Cardiac fibroblast (primary cell): Measurements from ENCODE around the gene PATJ.

ENCODE experiments used
- DNase-seq, 2 donors: peaks; one replicate each; pipeline versions ENCODE4 v3.0.0 to v3.0.0-alpha.2; 2010; ENCODE audit warnings: low read depth in 2 of 2
- H3K4me3 ChIP-seq, 2 donors: replicated peaks in 1 of 2; 1 replicate in 1 of 2; 2 replicates in 1 of 2; pipeline ENCODE4 v1.5.1; 2011; ENCODE audit warnings: low read depth in 2 of 2, low read length in 2 of 2, mild to moderate bottlenecking in 2 of 2, moderate library complexity in 1 of 2
- CTCF ChIP-seq: IDR thresholded peaks from one replicate; pipeline ENCODE4 v1.5.1; 2011; ENCODE audit warnings: low read depth, mild to moderate bottlenecking, low read length, inconsistent platforms

PATJ gene

GRCh38 chr1:61904354-61904753 lies 162.1 kb downstream of the PATJ start:
- DNase-seq = peak in 1 of 2 donors; percentile 7
- H3K4me3 ChIP-seq = no peak overlapping the region
- TF ChIP-seq CTCF = no peak

- TF ChIP-seq CTCF = no peak
- H3K4me3 ChIP-seq = no peak overlapping the region
- no peak for DNase-seq
These were observed 164.8 kb downstream of the PATJ start for GRCh38 chr1:61907102-61907501.

- no peak for TF ChIP-seq CTCF
- no peak overlapping the region for H3K4me3 ChIP-seq
- no peak for DNase-seq
These were observed 167.8 kb downstream of the PATJ start for GRCh38 chr1:61910035-61910434.

- TF ChIP-seq CTCF = no peak
- DNase-seq = no peak
- no peak overlapping the region for H3K4me3 ChIP-seq
These were observed 172.7 kb downstream of the PATJ start for GRCh38 chr1:61914823-61915482.

GRCh38 chr1:61921435-61921834 lies 179.2 kb downstream of the PATJ start:
- H3K4me3 ChIP-seq = no peak overlapping the region
- peak; percentile 32 for TF ChIP-seq CTCF
- DNase-seq = peak in 1 of 2 donors; percentile 22

- TF ChIP-seq CTCF = no peak
- DNase-seq = no peak
- no peak overlapping the region for H3K4me3 ChIP-seq
These were observed 180.7 kb downstream of the PATJ start for GRCh38 chr1:61922950-61923480.
